ENCODE measurements around the gene SPINK2.

The SPINK2 gene, protein sequence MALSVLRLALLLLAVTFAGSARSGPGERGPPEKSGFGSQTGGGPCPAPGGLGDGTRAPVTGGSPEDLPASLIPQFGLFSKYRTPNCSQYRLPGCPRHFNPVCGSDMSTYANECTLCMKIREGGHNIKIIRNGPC

DNA sequence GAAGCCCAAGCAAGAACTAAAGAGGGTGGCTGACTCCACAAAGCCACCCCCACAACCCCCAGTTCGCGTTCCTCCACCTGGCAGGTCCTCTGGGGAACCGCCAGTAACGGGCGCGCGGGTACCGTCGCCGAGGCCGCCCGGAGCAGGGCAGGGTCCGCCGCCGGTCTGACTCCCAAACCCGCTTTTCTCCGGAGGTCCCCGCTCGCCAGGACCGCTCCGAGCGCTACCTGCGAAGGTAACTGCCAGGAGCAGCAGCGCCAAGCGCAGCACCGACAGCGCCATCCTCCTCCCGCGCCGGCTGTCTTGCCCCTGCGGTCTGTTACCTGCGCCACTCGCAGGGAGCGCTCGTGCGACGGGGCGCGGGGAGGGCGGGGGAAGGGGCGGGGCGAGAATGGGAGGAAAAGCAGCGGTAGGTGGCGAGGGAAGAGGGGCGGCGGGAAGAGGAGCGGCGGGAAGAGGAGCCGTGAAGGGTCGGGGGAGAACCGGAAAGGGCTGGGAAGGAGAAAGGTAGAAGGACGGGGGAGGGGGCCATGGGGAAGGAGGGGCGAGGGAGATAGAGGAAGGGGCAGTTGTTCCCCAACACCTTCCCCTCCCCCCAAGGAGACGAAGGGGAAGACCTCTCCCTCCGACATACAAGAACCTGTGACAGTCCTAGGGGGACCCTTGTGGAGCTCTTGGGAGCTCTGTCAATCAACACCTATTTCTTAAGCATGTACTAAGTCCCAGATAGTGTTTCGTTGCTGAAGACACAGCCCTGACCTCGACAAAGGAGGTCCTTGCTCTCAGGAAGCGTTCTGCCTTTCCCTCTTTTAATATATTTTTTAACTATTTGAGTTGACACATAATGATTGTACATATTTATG lies at the start of gene SPINK2:
TSS of gene SPINK2 (minus strand) at position 321 of the 863 bp plus-strand sequence. CDS start at position 282, 39 bp downstream.
- peak; percentile 46 for DNase-seq (ENCODE audit: low spot score)

DNA sequence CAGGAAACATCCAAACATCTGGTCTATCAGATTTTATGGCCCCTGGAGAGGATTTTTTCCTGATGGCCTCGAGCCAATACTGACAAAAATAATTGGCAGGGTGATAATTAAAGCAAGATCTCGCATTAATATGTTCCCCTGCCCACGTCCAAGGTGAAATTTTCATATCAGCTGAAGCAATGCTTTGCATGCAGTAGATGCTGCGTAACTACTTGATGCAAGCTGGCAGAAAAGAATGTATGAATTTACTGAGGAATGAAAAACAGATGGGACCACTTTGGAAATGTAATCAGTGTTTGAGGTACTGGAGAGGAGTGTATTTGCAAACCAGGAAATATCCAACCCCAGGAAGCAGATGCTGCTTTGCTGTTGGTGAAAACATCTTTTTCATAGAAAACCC lies 49.4 kb upstream of the SPINK2 start:
- DNase-seq (ENCODE audit: low spot score): no peak

DNA sequence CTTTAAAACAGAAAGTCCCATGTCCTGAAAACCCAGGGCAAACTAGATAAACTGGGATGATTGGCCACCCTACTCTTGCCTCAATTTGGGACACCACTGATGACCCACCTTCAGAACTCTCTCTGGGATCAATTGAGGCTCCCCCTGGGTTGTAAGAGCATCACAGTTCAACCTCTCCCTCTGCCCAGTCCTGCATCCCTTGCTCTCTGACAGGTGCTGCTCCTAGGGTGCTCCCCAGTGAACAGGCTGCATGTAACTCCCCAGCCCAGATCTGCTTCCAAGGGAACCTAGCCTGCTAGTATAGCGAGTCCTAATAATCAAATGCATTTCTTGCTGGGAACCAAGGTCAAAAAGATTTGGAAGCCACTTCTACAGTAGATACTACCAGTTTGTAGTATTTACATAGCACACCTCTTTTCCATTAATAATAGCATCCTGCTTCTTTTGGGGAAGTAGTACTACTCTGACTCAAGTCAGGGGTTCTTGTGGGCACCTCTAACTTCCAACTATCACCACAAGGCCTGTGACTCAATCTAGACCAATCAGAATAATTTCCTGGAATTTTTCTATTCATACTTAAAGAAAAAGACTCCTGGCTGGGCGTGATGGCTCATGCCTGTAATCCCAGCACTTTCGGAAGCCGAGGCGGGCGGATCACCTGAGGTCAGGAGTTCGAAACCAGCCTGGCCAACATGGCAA lies 42.1 kb upstream of the SPINK2 start:
- DNase-seq (ENCODE audit: low spot score): peak; percentile 35

DNA sequence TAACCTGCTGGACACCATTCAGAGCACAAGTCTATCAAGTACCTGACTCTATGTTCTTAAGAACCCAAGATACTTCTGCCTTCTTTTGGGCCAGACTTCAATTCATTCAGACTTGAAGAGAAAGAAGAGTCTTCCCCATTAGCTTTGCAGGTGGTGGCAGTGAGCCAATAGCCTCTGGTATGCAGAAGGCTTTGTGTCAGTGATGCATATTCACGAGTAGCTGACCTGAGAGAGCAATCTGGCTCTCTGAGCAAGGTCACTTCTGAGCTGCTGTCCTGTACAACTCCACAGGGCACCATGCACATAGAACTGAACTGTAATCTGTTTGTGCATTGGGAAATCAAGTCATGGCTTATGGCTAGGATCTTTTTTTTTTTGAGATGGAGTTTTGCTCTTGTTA lies 39.9 kb upstream of the SPINK2 start:
- no peak for DNase-seq (ENCODE audit: low spot score)

DNA sequence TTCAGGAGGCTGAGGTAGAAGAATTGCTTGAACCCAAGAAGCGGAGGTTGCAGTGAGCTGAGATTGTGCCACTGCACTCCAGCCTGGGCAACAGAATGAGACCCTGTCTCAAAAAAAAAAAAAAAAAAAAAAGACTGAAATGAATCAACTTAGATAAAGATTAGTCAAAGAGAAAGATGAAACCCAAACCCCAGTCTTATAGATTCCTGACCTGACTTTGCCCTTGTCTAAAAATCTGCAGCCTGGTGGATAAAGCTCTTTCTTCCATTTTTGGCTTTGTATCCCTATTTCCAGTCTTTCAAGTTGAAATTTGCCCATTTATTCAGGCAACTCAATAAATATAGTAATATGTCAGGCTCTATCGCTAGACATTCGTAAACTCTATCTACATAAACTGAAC lies 39.3 kb upstream of the SPINK2 start:
- DNase-seq (ENCODE audit: low spot score): peak; percentile 27

DNA sequence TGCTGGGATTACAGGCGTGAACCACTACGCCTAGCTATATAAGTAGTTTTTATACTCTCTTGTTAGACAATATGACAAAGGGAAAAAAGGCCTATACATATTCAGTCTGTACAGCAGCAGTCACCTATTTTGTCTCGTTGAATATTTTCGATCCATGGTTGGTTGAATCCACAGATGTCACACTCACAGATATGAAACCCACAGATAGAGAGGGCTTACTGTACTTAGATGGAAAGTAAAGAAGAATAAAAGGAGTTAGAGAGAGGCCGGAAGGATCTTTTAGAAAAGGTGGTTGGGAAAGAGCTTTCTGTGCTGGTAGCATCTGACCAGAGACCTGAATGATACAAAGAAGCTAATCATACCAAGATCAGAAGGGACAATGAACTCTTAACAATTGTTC lies 38.3 kb upstream of the SPINK2 start:
- no peak for DNase-seq (ENCODE audit: low spot score)

DNA sequence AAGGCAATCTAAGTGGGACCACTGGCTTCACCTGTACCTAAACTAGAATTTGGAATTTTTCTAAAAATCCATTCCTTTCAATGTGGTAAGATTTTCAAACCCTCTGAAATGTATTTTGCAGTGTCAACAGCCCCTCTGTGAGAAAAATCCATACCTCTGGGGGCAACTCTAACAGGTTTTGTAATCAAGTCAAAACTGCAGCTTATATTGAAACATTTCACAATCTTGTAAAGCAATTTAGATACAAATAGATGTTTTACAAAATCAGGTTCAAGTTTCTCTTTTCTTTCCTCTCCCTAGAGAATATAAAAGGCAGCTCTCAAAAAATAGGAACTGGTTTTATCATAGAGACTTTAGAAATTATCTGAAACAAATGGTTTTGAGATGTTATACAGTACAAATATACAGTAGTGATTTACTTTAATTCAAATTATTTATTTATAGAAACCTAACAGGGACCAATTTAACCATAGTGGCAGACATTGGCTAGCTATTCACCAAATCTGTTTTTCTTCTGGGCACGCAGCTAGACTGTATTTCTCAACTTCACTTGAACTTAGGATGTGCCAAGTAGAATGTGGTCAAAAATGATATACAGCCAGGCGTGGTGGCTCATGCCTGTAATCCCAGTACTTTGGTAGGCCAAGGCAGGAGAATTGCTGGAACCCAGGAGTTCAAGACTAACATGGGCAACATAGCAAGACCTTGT lies 36.3 kb upstream of the SPINK2 start:
- no peak for DNase-seq (ENCODE audit: low spot score)

DNA sequence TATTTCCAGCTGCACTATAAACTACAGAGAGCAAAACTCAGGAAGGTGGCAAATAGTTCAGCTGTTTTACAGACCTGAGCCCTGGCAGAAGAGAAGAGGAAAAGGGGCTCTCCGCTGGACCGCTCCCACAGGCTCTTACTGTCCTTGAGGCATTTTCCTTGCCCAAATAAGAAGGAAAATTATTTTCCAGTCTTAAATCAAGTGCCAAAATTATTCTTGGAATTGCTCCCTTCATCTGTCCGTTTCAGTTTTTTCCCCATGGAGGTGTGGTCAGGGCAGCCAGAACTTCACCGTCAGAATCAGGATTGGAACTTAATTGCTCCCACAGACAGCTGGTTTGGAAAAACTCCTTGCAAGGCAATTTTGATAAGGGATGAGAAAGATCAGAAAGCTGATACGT lies 35.2 kb upstream of the SPINK2 start:
- DNase-seq (ENCODE audit: low spot score): no peak

DNA sequence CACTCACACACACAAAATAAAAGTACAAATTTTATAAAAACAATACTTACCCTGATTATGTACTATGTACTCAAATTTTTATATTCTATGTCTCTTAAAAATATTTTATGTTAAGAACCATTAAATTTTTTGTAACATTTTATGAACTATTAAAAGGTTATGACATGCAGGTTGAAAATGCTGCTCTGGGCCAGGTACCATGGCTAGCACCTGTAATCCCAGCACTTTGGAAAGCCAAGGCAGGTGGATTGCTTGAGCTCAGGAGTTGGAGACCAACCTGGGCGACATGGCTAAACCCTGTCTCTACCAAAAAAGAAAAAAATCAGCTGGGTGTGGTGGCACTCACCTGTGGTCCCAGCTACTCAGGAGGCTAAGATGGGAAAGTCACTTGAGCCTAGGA lies 29.4 kb upstream of the SPINK2 start:
- no peak for DNase-seq (ENCODE audit: low spot score)

DNA sequence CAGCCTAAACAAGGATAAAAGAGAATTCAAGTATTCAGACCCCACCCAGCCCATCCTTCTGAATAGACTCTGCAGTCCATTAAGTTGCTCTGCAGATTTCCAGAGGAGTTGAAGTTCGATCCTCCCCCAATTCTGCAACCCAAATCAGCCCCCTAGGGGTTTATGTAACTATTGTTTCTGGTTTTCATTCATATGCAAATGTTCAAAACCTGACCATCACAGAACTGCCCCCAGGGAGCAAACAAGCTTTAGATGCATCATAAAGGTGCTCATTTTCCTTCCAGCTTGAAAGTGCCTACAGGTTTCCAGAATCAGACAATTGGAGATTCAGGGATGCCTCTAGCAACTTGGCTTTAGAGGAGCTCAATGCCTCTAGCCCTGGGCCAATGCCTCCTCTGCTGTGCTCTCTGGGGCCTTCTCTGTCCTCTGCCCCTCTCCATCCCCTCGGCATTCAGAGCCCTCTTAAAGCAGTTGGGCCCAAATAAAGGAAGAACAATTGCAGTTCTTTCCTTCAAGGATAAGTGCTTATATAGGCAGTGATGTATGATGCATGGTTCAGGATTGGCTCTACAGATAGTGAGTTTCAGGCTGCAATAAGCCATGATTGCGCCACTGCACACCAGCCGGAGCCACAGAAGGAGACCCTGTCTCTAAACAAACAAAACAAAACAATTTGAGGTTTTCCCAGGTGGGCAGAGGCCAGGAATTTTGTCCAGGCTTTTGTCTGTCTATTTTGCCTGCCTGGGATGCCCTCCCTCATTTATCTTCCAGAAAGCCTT lies 23.5 kb upstream of the SPINK2 start:
- no peak for DNase-seq (ENCODE audit: low spot score)

DNA sequence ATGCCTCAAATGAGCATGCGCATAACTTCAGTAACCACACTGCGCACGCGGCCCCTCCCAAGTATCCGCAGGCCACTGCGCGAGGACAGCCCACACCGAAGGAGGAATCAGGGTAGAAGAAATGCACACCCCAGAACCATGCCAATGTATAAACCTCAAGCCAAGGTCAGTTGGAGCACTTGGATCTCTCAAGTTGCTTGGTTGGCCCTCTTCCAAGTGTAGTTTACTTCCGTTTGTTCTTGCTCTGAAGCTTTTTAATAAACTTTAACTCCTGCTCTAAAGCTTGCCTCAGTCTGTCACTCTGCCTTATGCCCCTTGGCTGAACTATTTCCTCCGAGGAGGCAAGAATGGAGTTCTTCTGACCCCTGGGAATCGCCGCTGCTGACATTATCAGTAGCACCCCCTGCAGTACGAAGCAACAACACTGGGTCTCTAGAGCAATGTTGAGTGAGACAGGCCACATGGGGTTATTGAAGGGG lies 22.0 kb upstream of the SPINK2 start:
- no peak for DNase-seq (ENCODE audit: low spot score)

DNA sequence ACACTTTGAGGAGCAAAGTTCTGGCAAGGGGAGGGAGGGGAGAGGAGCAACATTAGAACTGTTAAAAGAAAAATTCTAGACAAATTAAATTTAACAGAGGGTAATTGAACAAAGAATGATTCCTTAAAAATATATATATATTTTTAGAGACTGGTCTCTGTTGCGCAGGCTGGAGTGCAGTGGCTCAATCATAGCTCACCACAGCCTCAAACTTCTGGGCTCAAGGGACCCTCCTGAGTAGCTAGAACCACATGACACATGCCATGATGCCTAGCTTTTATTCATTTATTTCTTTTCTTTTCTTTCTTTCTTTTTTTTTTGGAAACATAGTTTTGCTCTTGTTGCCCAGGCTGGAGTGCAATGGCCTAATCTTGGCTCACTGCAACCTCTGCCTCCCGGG lies 19.1 kb upstream of the SPINK2 start:
- no peak for DNase-seq (ENCODE audit: low spot score)

DNA sequence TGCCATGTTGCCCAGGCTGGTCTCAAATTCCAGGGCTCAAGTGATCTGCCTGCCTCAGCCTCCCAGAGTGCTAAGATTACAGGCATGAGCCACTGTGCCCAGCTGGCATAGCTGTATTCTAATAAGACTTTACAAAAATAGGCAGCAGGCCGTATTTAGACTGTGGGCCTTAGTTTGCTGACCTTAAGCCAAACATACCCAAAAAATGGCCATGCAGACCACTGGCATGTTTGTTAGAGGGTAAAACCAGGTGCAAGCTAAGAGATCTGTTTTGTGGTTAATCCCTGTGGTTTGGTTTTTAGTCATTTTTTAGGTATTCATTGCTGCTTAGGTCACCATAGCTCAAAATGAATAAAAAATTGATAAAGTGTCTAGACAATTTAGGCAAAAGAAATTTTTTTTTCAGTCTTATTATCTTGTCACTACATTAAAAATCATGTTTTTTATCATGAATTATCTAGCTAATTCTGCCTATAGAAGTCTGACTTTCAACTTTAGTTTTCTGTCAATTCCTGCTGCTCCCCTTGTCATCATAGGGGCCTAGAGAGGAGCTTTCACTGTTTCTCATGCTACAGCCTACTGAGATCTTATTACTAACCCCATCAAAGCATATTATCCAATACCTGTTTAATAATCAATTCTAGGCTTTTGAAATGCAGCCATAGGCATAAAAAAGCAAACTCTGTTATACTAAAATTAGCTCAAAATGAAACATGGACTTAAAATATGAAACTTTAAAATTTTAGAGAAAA lies 7.5 kb upstream of the SPINK2 start:
- peak; percentile 31 for DNase-seq (ENCODE audit: low spot score)

DNA sequence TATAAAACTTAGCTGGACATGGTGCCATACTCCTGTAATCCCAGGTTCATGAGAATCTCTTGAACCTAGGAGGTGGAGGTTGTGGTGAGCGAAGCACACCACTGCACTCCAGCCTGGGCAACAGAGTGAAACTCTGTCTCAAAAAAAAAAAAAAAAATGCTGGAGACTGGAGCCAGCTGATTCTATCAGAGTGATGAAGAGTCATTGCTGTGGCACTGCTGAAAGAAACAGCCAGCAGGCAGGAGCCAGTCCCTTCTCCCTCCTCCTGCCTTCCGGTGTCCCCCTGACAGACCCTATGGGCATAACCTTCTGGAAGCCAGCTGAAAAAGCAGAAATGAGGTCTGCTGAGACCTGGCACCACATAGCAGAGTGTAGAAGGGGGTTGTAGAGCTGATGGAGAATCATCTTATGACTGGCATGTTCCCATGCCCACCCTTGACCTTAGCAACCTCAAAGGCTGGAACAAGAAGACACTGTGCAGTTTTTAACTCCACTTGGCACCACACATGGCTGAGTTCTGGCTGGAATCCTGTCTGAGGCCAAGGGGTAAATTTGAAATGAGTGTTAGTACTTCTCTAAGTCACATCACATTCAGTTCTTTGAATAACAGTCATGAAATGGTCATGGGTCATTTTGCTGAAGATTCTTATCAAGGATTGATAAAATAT lies 2.6 kb upstream of the SPINK2 start:
- DNase-seq (ENCODE audit: low spot score): no peak

DNA sequence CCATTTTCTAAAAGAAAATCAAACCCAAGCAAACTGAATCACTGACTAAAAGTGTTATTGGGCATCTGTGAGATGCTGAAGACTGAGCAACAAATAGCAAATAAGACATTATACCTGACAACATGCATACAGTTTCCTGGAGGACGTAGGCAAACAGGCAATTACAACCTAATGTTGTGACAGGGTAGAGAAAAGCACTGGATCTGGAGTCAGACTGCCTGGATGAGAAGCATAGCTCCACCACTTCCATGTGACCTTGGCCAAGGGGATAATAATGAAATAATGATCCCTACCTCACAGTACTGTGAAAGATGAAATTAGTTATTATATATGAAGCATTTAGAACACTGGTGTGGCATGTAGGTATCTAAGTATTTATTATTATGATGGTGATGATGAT lies 2.7 kb downstream of the SPINK2 start:
- DNase-seq (ENCODE audit: low spot score): no peak

DNA sequence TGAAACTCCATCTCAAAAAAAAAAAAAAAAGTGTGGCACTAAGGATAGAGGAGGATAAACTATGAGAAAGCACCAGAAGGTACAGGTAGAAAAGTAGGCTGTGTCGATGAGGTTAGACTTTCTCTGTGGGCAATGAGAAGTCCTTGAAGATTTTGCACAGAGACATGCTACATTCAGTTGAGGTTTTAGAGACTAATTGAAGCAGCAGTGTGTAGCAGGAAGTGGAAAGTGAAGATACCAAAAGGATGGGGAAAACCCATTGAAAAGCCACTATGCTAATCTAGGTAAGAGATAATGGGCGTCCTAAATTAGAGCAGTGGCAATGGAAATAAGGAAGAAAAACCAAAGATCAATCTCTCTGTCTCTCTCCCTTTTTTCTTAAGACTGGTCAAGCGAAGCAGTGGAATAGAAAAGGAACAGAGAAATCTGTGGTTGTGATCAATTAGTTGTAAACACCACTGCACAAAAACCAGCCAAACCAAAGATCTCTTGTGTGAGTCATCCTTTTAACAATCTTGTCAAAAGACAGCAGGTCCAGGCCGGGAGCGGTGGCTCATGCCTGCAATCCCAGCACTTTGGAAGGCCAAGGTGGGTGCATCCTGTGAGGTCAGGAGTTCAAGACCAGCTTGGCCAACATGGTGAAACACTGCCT lies 3.5 kb downstream of the SPINK2 start:
- DNase-seq (ENCODE audit: low spot score): peak; percentile 53

DNA sequence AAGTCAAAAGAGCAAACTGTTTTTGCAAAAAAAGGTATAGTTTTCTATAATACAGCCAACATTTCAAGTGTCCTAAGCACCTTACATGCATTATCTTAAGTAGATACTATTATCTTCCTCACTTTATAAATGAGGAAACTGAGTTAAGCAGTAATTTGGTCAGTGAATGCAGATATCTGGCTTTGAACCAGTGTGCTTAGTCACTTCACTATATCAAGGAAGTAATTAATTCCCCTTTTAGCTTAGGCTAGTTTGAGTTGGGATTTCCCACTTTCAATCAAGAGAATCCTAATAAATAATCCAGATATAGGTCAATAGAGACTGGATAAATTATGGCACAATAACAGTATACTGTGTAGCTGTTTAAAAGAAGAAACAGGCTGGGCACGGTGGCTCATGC lies 14.8 kb downstream of the SPINK2 start:
- DNase-seq (ENCODE audit: low spot score): no peak

DNA sequence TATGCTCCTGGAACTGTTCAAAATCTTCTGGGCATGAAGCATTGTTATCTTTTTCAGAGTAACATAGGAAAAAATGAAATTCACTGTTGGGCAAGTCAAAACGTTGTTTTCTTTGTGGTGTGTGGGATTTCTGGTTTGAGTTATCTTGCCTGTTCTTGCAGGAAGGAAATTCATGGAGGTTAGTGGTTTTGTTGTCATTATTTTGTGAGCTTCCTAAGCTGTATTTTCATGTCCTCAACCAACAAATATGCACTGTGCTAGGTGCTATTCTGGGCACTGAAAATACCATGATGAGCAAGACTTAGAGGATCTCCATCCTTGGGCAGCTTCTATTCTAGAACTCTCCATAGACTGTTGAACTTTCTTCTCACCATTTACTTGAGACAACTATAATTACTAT lies 16.9 kb downstream of the SPINK2 start:
- DNase-seq (ENCODE audit: low spot score): peak; percentile 60

DNA sequence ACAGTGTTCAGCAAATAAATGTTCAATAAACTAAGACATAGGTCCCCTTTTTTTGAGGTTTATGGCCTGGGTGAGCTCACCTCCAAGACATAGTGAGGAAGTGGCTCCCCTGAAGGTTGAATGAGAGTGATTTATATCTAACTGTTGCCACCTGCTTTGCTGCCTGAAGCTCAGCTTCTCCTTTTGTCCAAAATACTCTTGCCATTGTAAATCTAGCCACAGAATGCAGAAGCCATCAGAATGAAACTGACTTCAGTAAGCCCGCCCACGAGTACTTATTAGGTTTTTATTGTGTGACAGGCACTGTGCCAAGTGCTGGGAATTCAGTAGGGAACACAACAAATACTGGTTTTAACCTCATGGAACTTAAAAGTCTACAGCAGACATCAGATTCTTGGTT lies 18.0 kb downstream of the SPINK2 start:
- peak; percentile 33 for DNase-seq (ENCODE audit: low spot score)
